Measurements from ENCODE around the gene GDPD3.
"Not testable (repeated sequence)": the region's sequence is repeated elsewhere in the genome, so short reads cannot be mapped to it uniquely, and the experiment has no call there.

The GDPD3 gene

GRCh38 chr16:30113031-30113710 is at the start of gene GDPD3:
GDPD3 (minus strand) TSS chr16:30113537; CDS start chr16:30113478, 59 bp downstream.
- DNase-seq = no peak

- no peak for DNase-seq
Measured at GRCh38 chr16:30157214-30157613, 43.9 kb upstream of the GDPD3 start.

GRCh38 chr16:30155188-30155587 is 41.9 kb upstream of the GDPD3 start:
- DNase-seq = no peak

GRCh38 chr16:30152517-30152916 is 39.2 kb upstream of the GDPD3 start:
- no peak for DNase-seq

- no peak for DNase-seq
Measured at GRCh38 chr16:30151091-30151490, 37.8 kb upstream of the GDPD3 start.

- no peak for DNase-seq
Measured at GRCh38 chr16:30149250-30149930, 36.1 kb upstream of the GDPD3 start.

- DNase-seq = no peak
Measured at GRCh38 chr16:30147843-30148510, 34.6 kb upstream of the GDPD3 start.

GRCh38 chr16:30145657-30146056 is 32.3 kb upstream of the GDPD3 start:
- no peak for DNase-seq

- no peak for DNase-seq
Measured at GRCh38 chr16:30144917-30145316, 31.6 kb upstream of the GDPD3 start.

- no peak for DNase-seq
Measured at GRCh38 chr16:30144017-30144416, 30.7 kb upstream of the GDPD3 start.

- no peak for DNase-seq
Measured at GRCh38 chr16:30143347-30143702, 30.0 kb upstream of the GDPD3 start.

- no peak for DNase-seq
Measured at GRCh38 chr16:30142672-30143346, 29.5 kb upstream of the GDPD3 start.

GRCh38 chr16:30141750-30142149 is 28.4 kb upstream of the GDPD3 start:
- DNase-seq = no peak

- DNase-seq = no peak
Measured at GRCh38 chr16:30139583-30140481, 26.5 kb upstream of the GDPD3 start.

GRCh38 chr16:30137897-30138296 is 24.6 kb upstream of the GDPD3 start:
- no peak for DNase-seq

- DNase-seq = no peak
Measured at GRCh38 chr16:30136971-30137605, 23.8 kb upstream of the GDPD3 start.

GRCh38 chr16:30132591-30132990 is 19.3 kb upstream of the GDPD3 start:
- no peak for DNase-seq

- no peak for DNase-seq
Measured at GRCh38 chr16:30131869-30132475, 18.6 kb upstream of the GDPD3 start.

GRCh38 chr16:30127993-30128392 is 14.7 kb upstream of the GDPD3 start:
- no peak for DNase-seq

GRCh38 chr16:30125690-30126089 is 12.4 kb upstream of the GDPD3 start:
- DNase-seq = not testable (repeated sequence)

- no peak for DNase-seq
Measured at GRCh38 chr16:30124985-30125379, 11.6 kb upstream of the GDPD3 start.
